ENCODE results near the gene EMP2.

The EMP2 gene

DNA sequence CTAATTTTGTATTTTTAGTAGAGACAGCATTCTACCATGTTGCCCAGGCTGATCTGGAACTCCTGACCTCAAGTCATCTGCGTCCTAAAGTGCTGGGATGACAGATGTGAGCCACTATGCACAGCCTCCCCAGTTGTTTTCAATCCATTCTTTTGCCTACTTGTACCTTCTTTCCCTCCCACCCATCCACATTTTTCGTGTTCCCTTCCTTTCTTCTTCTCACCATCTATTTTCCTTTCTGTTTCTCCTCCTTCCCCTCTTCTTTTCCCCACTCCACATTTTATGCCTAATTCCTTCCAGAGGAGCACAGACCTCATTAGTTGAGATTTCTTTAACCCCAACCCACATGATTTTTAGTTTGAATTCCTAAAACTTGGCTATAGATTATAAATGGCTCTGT, 100.2 kb downstream of the EMP2 start:
- TF ChIP-seq POLR2AphosphoS5 (IDR thresholded peaks at IDR 0.05; ENCODE audit: low read depth, low read length), result no peak

All from PFSK-1 (cell line).